ENCODE data around the gene CFAP44.
"Not testable (repeated sequence)": the region's sequence is repeated elsewhere in the genome, so short reads cannot be mapped to it uniquely, and the experiment has no call there.

The CFAP44 gene, protein sequence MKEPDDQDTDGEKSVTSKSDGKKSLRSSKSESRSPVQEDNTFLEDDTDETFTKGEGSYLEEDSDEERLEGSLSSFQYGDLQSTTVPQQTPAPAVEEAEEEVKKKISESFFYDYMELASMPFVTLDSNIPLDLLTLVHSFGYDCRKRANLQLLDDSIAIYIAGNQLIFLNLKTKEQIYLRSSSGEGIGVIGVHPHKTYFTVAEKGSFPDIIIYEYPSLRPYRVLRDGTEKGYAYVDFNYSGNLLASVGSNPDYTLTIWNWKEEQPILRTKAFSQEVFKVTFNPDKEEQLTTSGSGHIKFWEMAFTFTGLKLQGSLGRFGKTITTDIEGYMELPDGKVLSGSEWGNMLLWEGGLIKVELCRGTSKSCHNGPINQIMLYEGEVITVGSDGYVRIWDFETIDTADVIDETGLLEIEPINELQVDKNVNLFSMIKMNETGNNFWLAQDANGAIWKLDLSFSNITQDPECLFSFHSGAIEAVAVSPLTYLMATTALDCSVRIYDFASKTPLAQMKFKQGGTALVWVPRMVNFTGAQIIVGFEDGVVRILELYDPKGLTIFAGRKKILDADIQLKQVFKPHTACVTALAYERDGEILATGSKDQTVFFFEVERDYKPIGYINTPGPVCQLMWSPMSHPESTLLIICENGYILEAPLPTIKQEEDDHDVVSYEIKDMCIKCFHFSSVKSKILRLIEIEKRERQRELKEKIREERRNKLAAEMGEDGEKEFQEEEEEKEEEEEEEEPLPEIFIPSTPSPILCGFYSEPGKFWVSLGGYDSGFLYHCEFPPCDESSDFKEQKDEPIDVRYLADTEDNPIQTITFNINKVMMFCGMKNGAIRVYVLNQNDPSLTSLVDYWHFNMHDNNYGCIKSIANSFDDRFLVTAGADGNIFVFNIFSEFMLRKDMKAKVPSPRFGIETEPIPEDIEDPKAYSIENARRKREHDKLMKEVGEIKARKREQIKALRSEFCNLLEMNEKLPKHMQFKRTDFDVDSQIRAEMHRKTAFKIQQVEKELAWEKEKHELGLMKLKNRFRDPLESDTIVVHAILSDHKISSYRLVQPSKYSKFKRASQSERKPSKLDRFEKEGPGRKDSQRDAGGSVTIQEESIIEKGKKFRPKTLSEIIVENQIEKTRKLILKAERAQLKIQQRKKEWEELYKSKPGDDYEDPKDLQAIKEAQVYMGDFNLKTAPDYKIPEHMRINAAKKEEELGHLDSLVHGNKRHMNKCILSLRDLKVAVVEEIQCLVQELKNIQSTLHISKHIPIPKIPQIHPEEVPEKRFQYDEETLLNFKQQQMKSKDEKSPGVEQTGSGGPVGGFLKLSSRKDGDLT (N-terminal part only)

DNA sequence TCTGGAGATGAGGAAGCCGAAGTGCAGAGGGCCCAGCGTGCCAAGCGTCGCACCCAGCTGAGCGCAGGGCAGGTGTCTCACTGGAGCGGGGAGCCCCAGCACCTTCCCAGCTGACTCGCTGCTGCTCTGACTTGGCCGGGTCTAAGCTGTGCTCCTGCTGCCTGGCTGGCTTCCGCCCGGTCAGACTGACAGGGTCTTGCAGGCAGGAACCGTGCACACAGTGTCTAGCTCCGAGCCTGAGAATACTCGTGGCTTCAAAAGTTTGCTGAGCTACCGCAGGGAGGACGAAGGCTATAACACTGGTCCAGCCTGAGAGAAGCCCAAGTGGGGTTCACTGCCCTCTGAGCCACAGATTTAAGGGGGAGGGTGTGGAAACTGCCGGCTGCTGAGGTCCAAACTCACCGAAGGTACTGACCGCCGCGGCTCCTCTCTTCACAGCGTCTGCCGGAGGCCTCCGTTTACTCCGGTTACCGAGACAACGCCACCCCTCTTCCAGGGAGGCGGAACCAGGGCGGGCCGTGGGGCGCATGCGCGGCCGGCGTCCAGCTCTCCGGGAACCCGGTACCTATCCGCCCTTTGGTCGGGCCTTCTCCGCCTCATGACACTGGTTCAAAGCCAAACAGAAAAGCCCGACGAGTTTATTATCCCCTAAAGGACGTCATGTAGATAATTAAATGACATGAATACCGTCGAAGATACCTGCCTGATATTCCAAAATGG lies at the start of gene CFAP44:
CFAP44 (minus strand) TSS at position 443 of the 720 bp plus-strand sequence. CDS start 7,829 bp downstream, outside the sequence.
- in situ Hi-C loops (cut with HindIII; ENCODE audit: low pct_unique_long_range_greater_than_20kb, low sequenced_read_pairs): no loop called here
- TF ChIP-seq JUND (IDR thresholded peaks at IDR 0.05; ENCODE audit: low read depth): no peak
- no peak for DNase-seq (ENCODE audit: low read depth in 1 of 2, low spot score in 1 of 2)

DNA sequence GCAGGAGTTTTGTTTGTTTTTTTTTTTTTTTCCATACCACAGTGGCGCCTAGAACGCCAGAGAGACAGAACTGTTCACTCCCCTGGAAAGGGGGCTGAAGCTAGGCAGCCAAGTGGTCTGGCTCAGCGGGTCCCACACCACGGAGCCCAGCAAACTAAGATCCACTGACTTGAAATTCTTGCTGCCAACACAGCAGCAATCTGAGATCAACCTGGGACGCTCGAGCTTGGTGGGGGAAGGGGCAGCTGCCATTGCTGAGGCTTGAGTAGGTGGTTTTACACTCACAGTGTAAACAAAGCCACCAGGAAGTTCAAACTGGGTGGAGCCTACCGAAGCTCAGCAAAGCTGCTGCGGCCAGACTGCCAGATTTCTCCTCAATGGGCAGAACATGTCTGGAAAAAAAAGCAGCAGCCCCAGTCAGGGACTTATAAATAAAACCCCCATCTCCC lies 43.9 kb upstream of the CFAP44 start:
- DNase-seq (ENCODE audit: low read depth in 1 of 2, low spot score in 1 of 2): peak in 1 of 2 experiments; percentile 4
- in situ Hi-C loops (cut with HindIII; ENCODE audit: low pct_unique_long_range_greater_than_20kb, low sequenced_read_pairs): no loop called here
- TF ChIP-seq JUND (IDR thresholded peaks at IDR 0.05; ENCODE audit: low read depth): no peak

DNA sequence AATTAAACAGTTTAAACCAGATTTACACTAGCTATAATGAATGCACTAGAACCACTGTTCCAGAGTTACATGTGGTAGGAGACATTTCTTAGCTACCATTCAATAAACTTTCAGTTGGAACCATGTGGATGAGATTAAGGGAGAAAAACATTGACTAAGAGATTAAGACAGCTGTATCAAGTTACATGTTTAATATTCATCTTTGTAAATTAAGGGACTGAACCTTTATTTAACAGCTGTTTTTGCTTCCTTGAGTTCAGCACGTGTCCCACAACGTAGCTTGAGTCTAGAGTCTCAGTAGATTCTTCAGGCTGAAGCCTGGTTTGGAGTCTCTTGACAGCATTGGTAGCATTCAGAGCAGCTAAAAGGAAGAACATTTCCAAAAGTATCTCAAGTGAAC lies 27.2 kb upstream of the CFAP44 start:
- TF ChIP-seq JUND (IDR thresholded peaks at IDR 0.05; ENCODE audit: low read depth): no peak
- DNase-seq (ENCODE audit: low read depth in 1 of 2, low spot score in 1 of 2): no peak
- in situ Hi-C loops (cut with HindIII; ENCODE audit: low pct_unique_long_range_greater_than_20kb, low sequenced_read_pairs): no loop called here

DNA sequence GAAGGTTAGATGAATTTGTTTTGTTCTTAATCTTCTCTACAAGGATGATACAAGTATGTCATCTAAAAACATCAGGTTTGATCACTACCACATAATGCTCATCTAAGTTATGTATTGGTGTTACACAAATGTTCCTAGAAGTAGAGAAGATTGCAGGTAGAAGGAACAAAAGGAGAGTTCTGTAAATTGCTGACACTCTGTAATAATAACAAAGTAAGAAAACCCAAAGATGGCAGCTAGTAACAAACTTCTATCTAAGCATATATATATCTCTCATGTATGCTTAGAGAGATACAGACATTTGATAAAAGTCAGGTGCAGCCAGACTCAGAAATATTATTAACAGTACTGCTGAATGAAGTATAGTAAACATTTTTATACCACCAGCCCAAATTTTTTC lies 20.2 kb upstream of the CFAP44 start:
- in situ Hi-C loops (cut with HindIII; ENCODE audit: low pct_unique_long_range_greater_than_20kb, low sequenced_read_pairs): no loop called here
- DNase-seq (ENCODE audit: low read depth in 1 of 2, low spot score in 1 of 2): no peak
- no peak for TF ChIP-seq JUND (IDR thresholded peaks at IDR 0.05; ENCODE audit: low read depth)

DNA sequence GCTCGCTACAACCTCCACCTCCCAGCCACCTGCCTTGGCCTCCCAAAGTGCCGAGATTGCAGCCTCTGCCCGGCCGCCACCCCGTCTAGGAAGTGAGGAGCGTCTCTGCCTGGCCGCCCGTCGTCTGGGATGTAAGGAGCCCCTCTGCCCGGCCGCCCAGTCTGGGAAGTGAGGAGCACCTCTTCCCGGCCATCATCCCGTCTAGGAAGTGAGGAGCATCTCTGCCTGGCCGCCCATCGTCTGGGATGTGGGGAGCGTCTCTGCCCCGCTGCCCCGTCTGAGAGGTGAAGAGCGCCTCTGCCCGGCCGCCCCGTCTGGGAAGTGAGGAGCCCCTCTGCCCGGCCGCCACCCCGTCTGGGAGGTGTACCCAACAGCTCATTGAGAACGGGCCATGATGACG lies 17.3 kb upstream of the CFAP44 start:
- in situ Hi-C loops (cut with HindIII; ENCODE audit: low pct_unique_long_range_greater_than_20kb, low sequenced_read_pairs); DNase-seq (ENCODE audit: low read depth in 1 of 2, low spot score in 1 of 2): not testable (repeated sequence)

DNA sequence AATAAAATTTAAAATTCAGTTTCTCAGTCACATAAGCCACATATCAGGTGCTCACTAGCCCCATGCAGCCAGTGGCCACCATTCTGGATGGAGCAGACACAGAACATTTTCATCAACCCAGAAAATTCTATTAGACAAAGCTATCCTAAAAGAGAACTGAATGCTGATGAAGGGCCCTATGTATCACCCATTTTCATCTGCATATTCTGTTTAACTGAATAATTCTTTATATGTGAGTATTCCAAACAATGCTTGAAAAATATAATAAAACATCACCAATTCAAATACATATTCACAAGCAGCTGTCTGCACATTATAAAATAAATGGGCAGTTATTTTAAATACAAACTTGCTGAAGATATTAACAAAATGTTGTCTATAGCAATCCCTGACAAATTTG lies 14.2 kb upstream of the CFAP44 start:
- no peak for DNase-seq (ENCODE audit: low read depth in 1 of 2, low spot score in 1 of 2)
- TF ChIP-seq JUND (IDR thresholded peaks at IDR 0.05; ENCODE audit: low read depth): no peak
- in situ Hi-C loops (cut with HindIII; ENCODE audit: low pct_unique_long_range_greater_than_20kb, low sequenced_read_pairs): no loop called here

DNA sequence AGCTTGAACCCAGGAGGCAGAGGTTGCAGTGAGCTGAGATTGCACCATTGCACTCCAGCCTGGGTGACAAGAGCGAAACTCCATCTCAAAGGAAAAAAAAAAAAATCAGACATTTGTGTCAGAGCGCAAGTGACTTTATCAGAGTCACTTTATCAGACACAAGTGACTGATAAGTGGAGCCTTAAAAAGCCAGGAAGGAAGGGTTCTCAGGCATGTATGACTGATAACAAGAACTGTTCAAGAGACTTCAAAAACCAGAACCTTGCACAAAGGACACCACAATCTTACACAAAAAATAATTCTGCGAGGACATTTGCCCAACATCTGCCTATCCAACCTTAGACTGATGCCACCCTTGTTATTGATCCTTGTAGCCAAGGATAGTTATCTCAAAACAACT lies 13.3 kb upstream of the CFAP44 start:
- in situ Hi-C loops (cut with HindIII; ENCODE audit: low pct_unique_long_range_greater_than_20kb, low sequenced_read_pairs): no loop called here
- DNase-seq (ENCODE audit: low read depth in 1 of 2, low spot score in 1 of 2): no peak
- no peak for TF ChIP-seq JUND (IDR thresholded peaks at IDR 0.05; ENCODE audit: low read depth)

DNA sequence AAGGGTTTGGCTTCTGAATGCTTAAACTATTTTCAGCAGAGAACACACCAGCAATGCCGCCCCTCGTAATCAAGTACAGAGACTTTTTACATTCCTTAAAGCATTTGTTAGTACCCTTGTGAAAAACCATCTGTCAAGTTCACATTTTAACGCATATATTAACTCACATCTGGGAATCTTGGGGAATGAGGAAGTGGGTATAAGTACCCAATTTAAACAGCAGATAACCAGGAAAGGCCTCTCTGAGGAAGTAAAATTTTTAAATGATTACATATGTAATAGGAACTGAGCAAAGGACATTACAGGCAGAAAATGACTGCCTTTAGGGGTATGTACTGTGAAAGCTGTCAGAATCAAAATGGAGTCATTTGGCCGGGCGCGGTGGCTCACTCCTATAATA lies 12.8 kb upstream of the CFAP44 start:
- DNase-seq (ENCODE audit: low read depth in 1 of 2, low spot score in 1 of 2): no peak
- in situ Hi-C loops (cut with HindIII; ENCODE audit: low pct_unique_long_range_greater_than_20kb, low sequenced_read_pairs): no loop called here
- no peak for TF ChIP-seq JUND (IDR thresholded peaks at IDR 0.05; ENCODE audit: low read depth)

DNA sequence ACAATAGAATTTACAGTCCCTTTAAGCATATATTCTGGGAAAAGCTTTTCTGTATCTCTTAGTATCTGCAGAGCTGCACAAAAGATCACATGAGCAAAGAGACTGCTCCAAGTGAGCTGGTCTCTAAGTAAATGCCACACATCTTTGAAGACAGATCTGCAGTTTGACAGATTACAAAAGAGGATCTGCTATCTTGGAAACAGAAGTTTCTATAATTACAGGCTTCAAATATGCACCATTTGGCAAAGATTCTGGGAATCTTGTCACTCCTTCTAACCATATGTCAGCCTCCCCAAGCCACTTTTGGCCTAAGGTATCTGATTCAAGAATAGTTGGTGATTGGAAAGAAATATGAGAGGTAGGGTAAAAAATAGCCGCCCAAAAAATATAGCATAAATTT lies 9.6 kb upstream of the CFAP44 start:
- no peak for DNase-seq (ENCODE audit: low read depth in 1 of 2, low spot score in 1 of 2)
- in situ Hi-C loops (cut with HindIII; ENCODE audit: low pct_unique_long_range_greater_than_20kb, low sequenced_read_pairs): no loop called here
- no peak for TF ChIP-seq JUND (IDR thresholded peaks at IDR 0.05; ENCODE audit: low read depth)

DNA sequence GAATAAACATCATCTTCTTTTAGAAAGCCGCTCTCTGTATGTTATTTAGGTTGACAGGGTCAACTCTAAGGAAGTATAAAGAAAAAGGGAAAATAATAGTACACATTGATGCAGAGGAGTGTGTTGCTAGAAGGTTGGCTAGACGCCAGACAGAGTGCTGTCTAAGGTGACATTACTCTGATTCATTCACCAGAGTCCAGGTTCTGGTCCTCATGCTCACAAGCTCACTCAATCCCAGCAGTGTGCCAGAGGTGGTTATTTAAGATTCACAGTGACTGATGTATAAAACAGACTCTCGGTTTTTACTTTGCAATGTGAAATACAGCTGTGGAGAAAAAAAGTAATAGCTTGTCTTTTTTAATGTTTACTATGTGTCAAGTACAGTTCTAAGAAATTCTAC lies 1.7 kb downstream of the CFAP44 start:
- DNase-seq (ENCODE audit: low read depth in 1 of 2, low spot score in 1 of 2): peak in 1 of 2 experiments; percentile 2
- in situ Hi-C loops (cut with HindIII; ENCODE audit: low pct_unique_long_range_greater_than_20kb, low sequenced_read_pairs): no loop called here
- no peak for TF ChIP-seq JUND (IDR thresholded peaks at IDR 0.05; ENCODE audit: low read depth)

DNA sequence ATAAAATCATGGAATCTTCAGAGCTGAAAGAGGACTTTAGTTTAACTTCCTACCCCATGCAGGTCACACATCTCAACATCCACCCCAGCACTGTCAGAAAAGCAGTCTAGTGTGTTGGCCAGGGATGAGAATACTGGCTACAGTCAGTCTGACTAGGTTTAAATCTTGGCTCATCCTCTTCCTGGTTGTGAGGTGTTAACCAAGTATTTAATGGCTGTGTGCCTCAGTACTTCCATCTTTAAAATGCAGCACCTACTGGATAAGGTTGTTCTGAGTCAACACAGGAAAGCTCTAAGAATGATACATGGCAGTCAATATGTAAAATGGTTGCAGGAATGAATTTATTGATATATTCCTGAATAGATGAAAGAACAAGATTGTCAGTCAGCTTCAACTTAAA lies 3.1 kb downstream of the CFAP44 start:
- no peak for TF ChIP-seq JUND (IDR thresholded peaks at IDR 0.05; ENCODE audit: low read depth)
- no peak for DNase-seq (ENCODE audit: low read depth in 1 of 2, low spot score in 1 of 2)
- in situ Hi-C loops (cut with HindIII; ENCODE audit: low pct_unique_long_range_greater_than_20kb, low sequenced_read_pairs): no loop called here

DNA sequence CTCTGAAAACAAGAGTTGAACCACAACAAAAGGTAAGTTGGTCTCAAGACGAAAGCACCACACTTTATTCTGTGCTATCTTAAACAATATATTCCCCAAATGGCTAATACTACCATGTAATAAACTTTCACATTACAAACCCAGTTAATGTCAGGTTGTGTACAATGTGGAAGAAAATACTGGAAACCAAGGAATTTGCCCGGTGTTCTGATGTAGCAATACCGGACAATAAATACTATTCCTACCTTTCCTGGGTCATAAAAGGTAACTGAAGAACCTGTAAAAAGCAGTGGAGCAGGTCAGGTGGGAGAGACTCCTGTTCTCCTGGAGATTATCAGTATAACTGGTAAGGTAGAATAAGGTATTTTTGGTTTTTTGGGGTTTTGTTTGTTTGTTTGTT lies 3.9 kb downstream of the CFAP44 start:
- in situ Hi-C loops (cut with HindIII; ENCODE audit: low pct_unique_long_range_greater_than_20kb, low sequenced_read_pairs): no loop called here
- no peak for TF ChIP-seq JUND (IDR thresholded peaks at IDR 0.05; ENCODE audit: low read depth)
- no peak for DNase-seq (ENCODE audit: low read depth in 1 of 2, low spot score in 1 of 2)
